Measurements from ENCODE around the gene TMEM218. TPM values are rescaled to one million over a fixed set of nuclear protein-coding genes. Genes with fewer than 3 reads are reported as not detected.

TMEM218 gene
- total RNA-seq, 1 experiment from 2014 or later: 17.9 TPM

- Histone ChIP-seq H3K27me3 (ENCODE audit: insufficient read depth, low read length) (no peaks in the 10 kb centered on the region), H3K27ac (ENCODE audit: low read depth, low read length) (no peak overlapping the region), H3K9ac (ENCODE audit: low read length) (no peak overlapping the region), H3K9me2 (ENCODE audit: insufficient read depth) (no peaks in the 10 kb centered on the region), H2AFZ (ENCODE audit: low read depth, low read length, poor library complexity, severe bottlenecking) (no peak overlapping the region), H3K4me1 (ENCODE audit: control insufficient read depth in 1 of 2, insufficient read depth in 2 of 2, low read length in 2 of 2) (no peaks in the 10 kb centered on the region), H3K4me2 (ENCODE audit: low read length) (no peak overlapping the region), H4K20me1 (ENCODE audit: insufficient read depth) (no peaks in the 10 kb centered on the region), H3K9me3 (ENCODE audit: control insufficient read depth in 1 of 2, insufficient read depth in 1 of 2, low read depth in 1 of 2, low read length in 2 of 2) (no peaks in the 10 kb centered on the region), H3K79me2 (ENCODE audit: insufficient read depth, low read length) (no peaks in the 10 kb centered on the region), H3K4me3 (replicated peaks in 1 of 2; ENCODE audit: low read depth in 1 of 2, low read length in 2 of 2) (no peak overlapping the region), H3K36me3 (ENCODE audit: control insufficient read depth in 1 of 2, insufficient read depth in 2 of 2, low read length in 2 of 2) (no peaks in the 10 kb centered on the region)
- no TSS peak for BruUV-seq (replicated peaks)
- intact Hi-C loops (cut with micrococcal nuclease): no loop called here
- TF ChIP-seq POLR2AphosphoS5 (IDR thresholded peaks at IDR 0.05; ENCODE audit: low read depth, low read length): no peak
- no peak for TF ChIP-seq SIN3A (IDR thresholded peaks at IDR 0.05; ENCODE audit: low read depth)
- DNase-seq (ENCODE audit: low read depth, low spot score) (no peak), ATAC-seq (no peak)
- POLR2A ChIA-PET: no interaction called here
- RAD21 ChIA-PET (ENCODE audit: low non-redundant PET in 1 of 2, low total read pairs in 2 of 2, uncharacterized antibody in 2 of 2, unreplicated experiment in 2 of 2): no interaction called here
- CTCF ChIA-PET: no interaction called here
These were observed 59.4 kb downstream of the TMEM218 start for GRCh38 chr11:125052047-125052446.

GRCh38 chr11:125049164-125049792 is 62.1 kb downstream of the TMEM218 start:
- Histone ChIP-seq H4K20me1 (ENCODE audit: insufficient read depth) (no peaks in the 10 kb centered on the region), H3K9ac (ENCODE audit: low read length) (no peak overlapping the region), H3K79me2 (ENCODE audit: insufficient read depth, low read length) (no peaks in the 10 kb centered on the region), H3K27me3 (ENCODE audit: insufficient read depth, low read length) (no peaks in the 10 kb centered on the region), H3K4me1 (ENCODE audit: control insufficient read depth in 1 of 2, insufficient read depth in 2 of 2, low read length in 2 of 2) (no peaks in the 10 kb centered on the region), H3K9me2 (ENCODE audit: insufficient read depth) (no peaks in the 10 kb centered on the region; the same call in 1 of the 2 replicates), H3K27ac (ENCODE audit: low read depth, low read length) (no peak overlapping the region), H2AFZ (ENCODE audit: low read depth, low read length, poor library complexity, severe bottlenecking) (no peak overlapping the region), H3K36me3 (ENCODE audit: control insufficient read depth in 1 of 2, insufficient read depth in 2 of 2, low read length in 2 of 2) (no peaks in the 10 kb centered on the region), H3K4me2 (ENCODE audit: low read length) (no peak overlapping the region), H3K9me3 (ENCODE audit: control insufficient read depth in 1 of 2, insufficient read depth in 1 of 2, low read depth in 1 of 2, low read length in 2 of 2) (no peaks in the 10 kb centered on the region), H3K4me3 (replicated peaks in 1 of 2; ENCODE audit: low read depth in 1 of 2, low read length in 2 of 2) (no peak overlapping the region)
- no peak for DNase-seq (ENCODE audit: low read depth, low spot score)
- ChIA-PET POLR2A (no interaction called here), RAD21 (ENCODE audit: low non-redundant PET in 1 of 2, low total read pairs in 2 of 2, uncharacterized antibody in 2 of 2, unreplicated experiment in 2 of 2) (no interaction called here), CTCF (no interaction called here)
- ATAC-seq: no peak
- intact Hi-C loops (cut with micrococcal nuclease): no loop called here
- TF ChIP-seq CTCF (IDR thresholded peaks at IDR 0.05 in 2 of 3, conservative IDR thresholded peaks at IDR 0.05 in 1 of 3; ENCODE audit: borderline replicate concordance in 1 of 3, insufficient read depth in 1 of 3, low read depth in 2 of 3, low read length in 2 of 3) (no peak), EZH2 (IDR thresholded peaks at IDR 0.05) (no peak), POLR2AphosphoS5 (IDR thresholded peaks at IDR 0.05; ENCODE audit: low read depth, low read length) (no peak), CBX3 (IDR thresholded peaks at IDR 0.05; ENCODE audit: low read depth) (no peak), ZBTB33 (IDR thresholded peaks at IDR 0.05; ENCODE audit: extremely low read depth, insufficient replicate concordance, low read length) (no peak), CEBPB (IDR thresholded peaks at IDR 0.05; ENCODE audit: low read depth) (no peak)
- BruUV-seq (replicated peaks): no TSS peak

Data from HCT116 (cell line).